ENCODE measurements around the gene ZBTB18. TPM values are rescaled to one million over a fixed set of nuclear protein-coding genes. Genes with fewer than 3 reads are reported as not detected.

The ZBTB18 gene
- total RNA-seq, 1 experiment from 2014 or later, result 16.8 TPM

- Histone ChIP-seq H3K27ac (ENCODE audit: low read length) (no peak overlapping the region), H3K36me3 (ENCODE audit: low read depth, low read length) (no peaks in the 10 kb centered on the region), H3K27me3 (ENCODE audit: low read length) (no peaks in the 10 kb centered on the region), H3K9me3 (ENCODE audit: low read length) (no peaks in the 10 kb centered on the region), H3K9me2 (replicated peaks; ENCODE audit: low read length) (no peaks in the 10 kb centered on the region), H4K20me1 (ENCODE audit: low read length) (no peaks in the 10 kb centered on the region), H3K9ac (ENCODE audit: low read length) (no peak overlapping the region), H3K79me2 (ENCODE audit: low read length) (no peaks in the 10 kb centered on the region), H2AFZ (ENCODE audit: low read length) (no peak overlapping the region), H3K4me3 (ENCODE audit: low read length) (no peak overlapping the region), H3K4me2 (ENCODE audit: low read length) (no peak overlapping the region), H3F3A (ENCODE audit: low read length, unreplicated experiment) (no peaks in the 10 kb centered on the region), H3K4me1 (ENCODE audit: insufficient read depth, low read length) (no peaks in the 10 kb centered on the region; the same call in 1 of the 2 replicates)
- ATAC-seq, result no peak
- no peak for TF ChIP-seq EZH2phosphoT487 (IDR thresholded peaks at IDR 0.05; ENCODE audit: borderline replicate concordance, low read length)
- no peak for TF ChIP-seq EZH2 (IDR thresholded peaks at IDR 0.05; ENCODE audit: low read length, unreplicated experiment)
- no peak for TF ChIP-seq CTCF (conservative IDR thresholded peaks at IDR 0.05; ENCODE audit: low read depth, low read length)
- intact Hi-C loops (cut with micrococcal nuclease), result no loop called here
- no peak for DNase-seq
- BruUV-seq (replicated peaks), result no TSS peak
- ChIA-PET CTCF (no interaction called here), POLR2A (ENCODE audit: unreplicated experiment) (no interaction called here)
Observed at GRCh38 chr1:244006381-244006901, 44.6 kb upstream of the ZBTB18 start.

- no peak for TF ChIP-seq EZH2 (IDR thresholded peaks at IDR 0.05; ENCODE audit: low read length, unreplicated experiment)
- TF ChIP-seq EZH2phosphoT487 (IDR thresholded peaks at IDR 0.05; ENCODE audit: borderline replicate concordance, low read length), result no peak
Observed at GRCh38 chr1:244006961-244007360, 44.1 kb upstream of the ZBTB18 start.

GRCh38 chr1:244010191-244010590, 40.9 kb upstream of the ZBTB18 start:
- Histone ChIP-seq H4K20me1 (ENCODE audit: low read length) (no peaks in the 10 kb centered on the region), H3K79me2 (ENCODE audit: low read length) (no peaks in the 10 kb centered on the region), H3K36me3 (ENCODE audit: low read depth, low read length) (no peaks in the 10 kb centered on the region), H2AFZ (ENCODE audit: low read length) (no peak overlapping the region), H3K4me2 (ENCODE audit: low read length) (no peak overlapping the region), H3F3A (ENCODE audit: low read length, unreplicated experiment) (peaks cover 5% of the 10 kb centered on the region), H3K4me1 (ENCODE audit: insufficient read depth, low read length) (peaks cover 7% of the 10 kb centered on the region), H3K9me2 (replicated peaks; ENCODE audit: low read length) (no peaks in the 10 kb centered on the region), H3K9me3 (ENCODE audit: low read length) (no peaks in the 10 kb centered on the region), H3K4me3 (ENCODE audit: low read length) (no peak overlapping the region), H3K27ac (ENCODE audit: low read length) (no peak overlapping the region), H3K9ac (ENCODE audit: low read length) (no peak overlapping the region), H3K27me3 (ENCODE audit: low read length) (no peaks in the 10 kb centered on the region)
- no peak for TF ChIP-seq EZH2phosphoT487 (IDR thresholded peaks at IDR 0.05; ENCODE audit: borderline replicate concordance, low read length)
- TF ChIP-seq EZH2 (IDR thresholded peaks at IDR 0.05; ENCODE audit: low read length, unreplicated experiment), result no peak
- TF ChIP-seq CTCF (conservative IDR thresholded peaks at IDR 0.05; ENCODE audit: low read depth, low read length), result no peak; the same call in 1 of the 2 replicates
- peak; percentile 39 for ATAC-seq
- POLR2A ChIA-PET (ENCODE audit: unreplicated experiment), result no interaction called here
- no TSS peak for BruUV-seq (replicated peaks)
- intact Hi-C loops (cut with micrococcal nuclease), result loop anchor here (2.0 to 10.0 kb wide), 4 partner anchors 93 to 295 kb away; no protein-coding TSS in a partner anchor
- peak; percentile 49 for DNase-seq
- CTCF ChIA-PET, result no interaction called here

More at GRCh38 chr1:244006961-244007360, 44.1 kb upstream of the ZBTB18 start:
- Histone ChIP-seq H3K9ac (ENCODE audit: low read length) (no peak overlapping the region), H3K36me3 (ENCODE audit: low read depth, low read length) (no peaks in the 10 kb centered on the region), H3K27me3 (ENCODE audit: low read length) (no peaks in the 10 kb centered on the region), H3K4me1 (ENCODE audit: insufficient read depth, low read length) (no peaks in the 10 kb centered on the region; the same call in 1 of the 2 replicates), H3K27ac (ENCODE audit: low read length) (no peak overlapping the region), H3K9me2 (replicated peaks; ENCODE audit: low read length) (no peaks in the 10 kb centered on the region), H3K4me2 (ENCODE audit: low read length) (no peak overlapping the region), H3K79me2 (ENCODE audit: low read length) (no peaks in the 10 kb centered on the region), H3F3A (ENCODE audit: low read length, unreplicated experiment) (no peaks in the 10 kb centered on the region), H3K4me3 (ENCODE audit: low read length) (no peak overlapping the region), H4K20me1 (ENCODE audit: low read length) (no peaks in the 10 kb centered on the region), H3K9me3 (ENCODE audit: low read length) (no peaks in the 10 kb centered on the region), H2AFZ (ENCODE audit: low read length) (no peak overlapping the region)
- intact Hi-C loops (cut with micrococcal nuclease), result no loop called here
- DNase-seq (no peak), ATAC-seq (no peak)
- no TSS peak for BruUV-seq (replicated peaks)
- ChIA-PET CTCF (no interaction called here), POLR2A (ENCODE audit: unreplicated experiment) (no interaction called here)
